HCT116 (cell line): ENCODE results near the gene ITK. TPM values are rescaled to one million over a fixed set of nuclear protein-coding genes. Genes with fewer than 3 reads are reported as not detected.

Source experiments
- ATAC-seq: fragments of 200-7000 bp; cut with Tn5 transposase; 2 replicates; pipeline ENCODE4 v1.9.1; 2020; ENCODE audit warnings: mild to moderate bottlenecking, moderate library complexity
- BruUV-seq: library from RNA; stranded (reverse); fragments of 400-500 nt; replicated peaks from 2 replicates; lab custom pipeline; 2021; lab: Mats Ljungman, UMichigan
- CTCF ChIA-PET: fragments of 300-600 bp; sonication (Branson Sonifier 250); formaldehyde crosslinking; loops from one replicate; lab custom pipeline; 2021; ENCODE audit warnings: antibody characterized with exemption; lab: Charles Lee
- POLR2A ChIA-PET: fragments of 300-600, 350-600 bp; sonication (Branson Sonifier 250); formaldehyde crosslinking; loops from one replicate; lab custom pipeline; 2021; ENCODE audit warnings: antibody characterized with exemption; lab: Charles Lee
- RAD21 ChIA-PET, 2 experiments: fragments of 300-600 bp; sonication (Branson Sonifier 250); formaldehyde crosslinking; loops; one replicate each; lab custom pipeline; 2023; ENCODE audit warnings: low total read pairs in 2 of 2; ENCODE audit not compliant: uncharacterized antibody in 2 of 2, unreplicated experiment in 2 of 2, low non-redundant PET in 1 of 2; lab: Charles Lee
- DNase-seq: peaks from one replicate; pipeline ENCODE4 v3.0.0-alpha.2; 2010; ENCODE audit warnings: low read depth, low spot score
- H2AFZ ChIP-seq: fragments of 200-600 bp; shearing (Covaris generic), sonication (generic); 2 replicates; pipeline ENCODE4 v1.6.1; 2017; ENCODE audit warnings: low read depth, mixed run types, mixed read lengths, antibody characterized with exemption, low read length; ENCODE audit not compliant: poor library complexity, severe bottlenecking
- H3K27ac ChIP-seq: 2 replicates; pipeline ENCODE4 v1.5.1; 2012; ENCODE audit warnings: low read depth, low read length
- H3K27me3 ChIP-seq: fragments of 200-600 bp; sonication (generic); 2 replicates; pipeline ENCODE4 v1.6.1; 2016; ENCODE audit warnings: mixed run types, low read length, mixed read lengths; ENCODE audit not compliant: insufficient read depth
- H3K36me3 ChIP-seq, 2 experiments: fragments of 200-500 bp in 1 of 2; fragments of 200-600 bp in 1 of 2; sonication (Bioruptor generic) in 1 of 2; sonication (generic) in 1 of 2; 2 replicates each; pipeline versions ENCODE4 v1.5.1 to v1.6.1; 2014 to 2016; ENCODE audit warnings: low read length in 2 of 2, inconsistent platforms in 1 of 2, mixed read lengths in 1 of 2, mixed run types in 1 of 2; ENCODE audit not compliant: insufficient read depth in 2 of 2, control insufficient read depth in 1 of 2
- H3K4me1 ChIP-seq, 2 experiments: fragments of 200-600 bp in 1 of 2; sonication (generic) in 1 of 2; 2 replicates each; pipeline versions ENCODE4 v1.5.1 to v1.6.1; 2012 to 2017; ENCODE audit warnings: low read length in 2 of 2, inconsistent platforms in 1 of 2, mild to moderate bottlenecking in 1 of 2, mixed read lengths in 1 of 2, mixed run types in 1 of 2, moderate library complexity in 1 of 2; ENCODE audit not compliant: insufficient read depth in 2 of 2, control insufficient read depth in 1 of 2
- H3K4me2 ChIP-seq: fragments of 200-600 bp; sonication (generic); 2 replicates; pipeline ENCODE4 v1.6.1; 2017; ENCODE audit warnings: mixed run types, low read length, mixed read lengths
- H3K4me3 ChIP-seq, 2 experiments: fragments of 200-600 bp in 1 of 2; sonication (generic) in 1 of 2; replicated peaks in 1 of 2; 2 replicates each; pipeline ENCODE4 v1.5.1; 2011 to 2016; ENCODE audit warnings: low read length in 2 of 2, control low read depth in 1 of 2, low read depth in 1 of 2, mild to moderate bottlenecking in 1 of 2, mixed read lengths in 1 of 2, mixed run types in 1 of 2
- H3K79me2 ChIP-seq: fragments of 200-600 bp; sonication (generic); 2 replicates; pipeline ENCODE4 v1.6.1; 2017; ENCODE audit warnings: mild to moderate bottlenecking, mixed run types, low read length, moderate library complexity, mixed read lengths; ENCODE audit not compliant: insufficient read depth
- H3K9ac ChIP-seq: fragments of 200-600 bp; sonication (generic); 2 replicates; pipeline ENCODE4 v1.6.1; 2016; ENCODE audit warnings: low read length, mixed read lengths
- H3K9me2 ChIP-seq: fragments of 200-600 bp; sonication (generic), shearing (Covaris generic); 2 replicates; pipeline ENCODE4 v1.6.1; 2017; ENCODE audit warnings: mixed run types, mild to moderate bottlenecking, moderate library complexity; ENCODE audit not compliant: insufficient read depth
- H3K9me3 ChIP-seq, 2 experiments: fragments of 200-500 bp in 1 of 2; fragments of 200-600 bp in 1 of 2; sonication (Bioruptor generic) in 1 of 2; sonication (generic) in 1 of 2; 2 replicates each; pipeline ENCODE4 v1.6.1; 2014 to 2017; ENCODE audit warnings: low read length in 2 of 2, mixed read lengths in 2 of 2, inconsistent platforms in 1 of 2, low read depth in 1 of 2, mild to moderate bottlenecking in 1 of 2, mixed run types in 1 of 2, moderate library complexity in 1 of 2; ENCODE audit not compliant: control insufficient read depth in 1 of 2, insufficient read depth in 1 of 2
- H4K20me1 ChIP-seq: fragments of 200-600 bp; sonication (generic), shearing (Covaris generic); 2 replicates; pipeline ENCODE4 v1.6.1; 2017; ENCODE audit warnings: mixed run types, mild to moderate bottlenecking, moderate library complexity; ENCODE audit not compliant: insufficient read depth
- ATF3 ChIP-seq: IDR thresholded peaks from 2 replicates; pipeline ENCODE4 v1.6.1; 2012
- CTCF ChIP-seq, 3 experiments: fragments of 200-600 bp in 1 of 3; sonication (generic) in 1 of 3; IDR thresholded peaks in 2 of 3; conservative IDR thresholded peaks in 1 of 3; 2 replicates each; pipeline ENCODE4 v1.5.1; 2012 to 2017; ENCODE audit warnings: low read depth in 2 of 3, low read length in 2 of 3, antibody characterized with exemption in 1 of 3, borderline replicate concordance in 1 of 3, control low read depth in 1 of 3, mild to moderate bottlenecking in 1 of 3, mixed read lengths in 1 of 3, mixed run types in 1 of 3, moderate library complexity in 1 of 3; ENCODE audit not compliant: insufficient read depth in 1 of 3
- EGR1 ChIP-seq: IDR thresholded peaks from 2 replicates; pipeline ENCODE4 v1.6.1; 2012; ENCODE audit warnings: low read depth
- ELF1 ChIP-seq: IDR thresholded peaks from 2 replicates; pipeline ENCODE4 v1.6.1; 2012; ENCODE audit warnings: low read depth, borderline replicate concordance
- EZH2 ChIP-seq: fragments of 200-600 bp; sonication (generic); IDR thresholded peaks from 2 replicates; pipeline ENCODE4 v1.6.1; 2017; ENCODE audit warnings: antibody characterized with exemption, mixed run types
- FOSL1 ChIP-seq: IDR thresholded peaks from 2 replicates; pipeline ENCODE4 v1.6.1; 2012; ENCODE audit warnings: low read depth
- MAX ChIP-seq: IDR thresholded peaks from 2 replicates; pipeline ENCODE4 v1.6.1; 2012
- POLR2A ChIP-seq: IDR thresholded peaks from 2 replicates; pipeline ENCODE4 v1.7.0; 2011; ENCODE audit warnings: borderline replicate concordance; ENCODE audit not compliant: insufficient read depth, insufficient read length; ENCODE audit errors: extremely low read depth
- POLR2AphosphoS5 ChIP-seq: IDR thresholded peaks from 2 replicates; pipeline ENCODE4 v1.6.1; 2011; ENCODE audit warnings: mild to moderate bottlenecking, low read depth, low read length, moderate library complexity
- RAD21 ChIP-seq: IDR thresholded peaks from 2 replicates; pipeline ENCODE4 v1.6.1; 2012; ENCODE audit warnings: low read depth, mild to moderate bottlenecking
- SP1 ChIP-seq: IDR thresholded peaks from 2 replicates; pipeline ENCODE4 v1.6.1; 2012; ENCODE audit warnings: low read depth
- YY1 ChIP-seq: IDR thresholded peaks from 2 replicates; pipeline ENCODE4 v1.6.1; 2011; ENCODE audit warnings: low read length, low read depth, moderate library complexity, mild to moderate bottlenecking; ENCODE audit not compliant: insufficient replicate concordance; ENCODE audit errors: extremely low read depth
- intact Hi-C: fragments of 100-400 bp; cut with micrococcal nuclease; formaldehyde crosslinking; loops from 2 replicates; pipeline ENCODE4 v1.10.0; 2022
- total RNA-seq: library from RNA; stranded (reverse); gene quantifications from one replicate; pipeline ENCODE4 v1.2.1, GENCODE V29; 2021; ENCODE audit not compliant: unreplicated experiment

Gene ITK
- total RNA-seq, 1 experiment from 2014 or later = 0.37 TPM

GRCh38 chr5:157142317-157143126, 38.1 kb upstream of the ITK start, which contains the start of gene MED7 (continued):
- TF ChIP-seq RAD21 = no peak
- no peak for TF ChIP-seq EZH2
- TF ChIP-seq ATF3 = no peak
- peak; percentile 55 for TF ChIP-seq ELF1
- no peak; the same call in 1 of the 2 replicates for TF ChIP-seq FOSL1

GRCh38 chr5:157143127-157143971, 37.3 kb upstream of the ITK start:
- CTCF ChIA-PET = interaction anchor here (0.8 to 1.8 kb wide), 3 partner anchors 8 to 111 kb away, joined by 4 to 14 read pairs (median 4); no protein-coding TSS in a partner anchor
- RAD21 ChIA-PET = no interaction called here
- Histone ChIP-seq H3K27ac (peak overlapping the region; percentile 33; the same call in 1 of the 2 replicates), H3K27me3 (no peaks in the 10 kb centered on the region), H4K20me1 (no peaks in the 10 kb centered on the region), H3K79me2 (peaks cover 27% of the 10 kb centered on the region), H3K4me1 (peaks cover 5 to 13% of the 10 kb centered on the region in 2 experiments; a peak in 3 of 4 replicates), H3K9me3 (no peaks in the 10 kb centered on the region), H3K4me2 (peak overlapping the region; percentile 87), H3K9me2 (no peaks in the 10 kb centered on the region), H3K36me3 (peaks cover 0 to 5% of the 10 kb centered on the region in 2 experiments; a peak in 2 of 4 replicates), H2AFZ (peak overlapping the region; percentile 50), H3K9ac (peak overlapping the region; percentile 89), H3K4me3 (peak overlapping the region; percentile 94 to 95)
- ATAC-seq (peak; percentile 37), DNase-seq (no peak)
- no peak for TF ChIP-seq MAX
- no peak for TF ChIP-seq ELF1
- TF ChIP-seq CTCF (IDR thresholded peaks at IDR 0.05 in 2 of 3, conservative IDR thresholded peaks at IDR 0.05 in 1 of 3; ENCODE audit: borderline replicate concordance in 1 of 3, insufficient read depth in 1 of 3, low read depth in 2 of 3, low read length in 2 of 3) = no peak
- TF ChIP-seq POLR2AphosphoS5 = no peak
- no peak for TF ChIP-seq YY1
- no peak for TF ChIP-seq EGR1
- TF ChIP-seq POLR2A = no peak
- no peak for TF ChIP-seq EZH2
- no peak for TF ChIP-seq SP1
- TSS peak; percentile 99 for BruUV-seq
- POLR2A ChIA-PET = interaction anchor here (0.7 to 1.8 kb wide), 2 partner anchors 11 to 538 kb away, joined by 4 to 7 read pairs; no protein-coding TSS in a partner anchor
- intact Hi-C loops = loop anchor here (10.0 kb wide), 2 partner anchors 121 to 601 kb away; partner anchors contain the start of genes CYFIP2 and LSM11
